Measurements from ENCODE around the gene TRPC1. TPM values are rescaled to one million over a fixed set of nuclear protein-coding genes. Genes with fewer than 3 reads are reported as not detected.
"Not testable (repeated sequence)": the region's sequence is repeated elsewhere in the genome, so short reads cannot be mapped to it uniquely, and the experiment has no call there.

TRPC1 gene
- polyA plus RNA-seq, 3 donors from 2014 or later, result not detected

- H3K4me3 Mint-ChIP-seq, result peak overlapping the region; percentile 78 to 83 (median 81)
- peaks cover 5 to 15% of the 10 kb centered on the region in 2 donors for H3K4me1 Mint-ChIP-seq
- H3K27ac Mint-ChIP-seq, result peak overlapping the region in 1 of 6 donors; percentile 48
- H3K27me3 Mint-ChIP-seq (ENCODE audit: low read depth in 3 of 3), result peaks cover 8 to 24% (median 24%) of the 10 kb centered on the region in 3 donors
- DNase-seq, result peak in 1 of 3 donors; percentile 13
- peaks cover 0 to 5% (median 0%) of the 10 kb centered on the region in 6 donors for H3K9me3 Mint-ChIP-seq
- H3K36me3 Mint-ChIP-seq, result no peaks in the 10 kb centered on the region
Measured at GRCh38 chr3:142724682-142725356, 985 bp downstream of the TRPC1 start.

DNA sequence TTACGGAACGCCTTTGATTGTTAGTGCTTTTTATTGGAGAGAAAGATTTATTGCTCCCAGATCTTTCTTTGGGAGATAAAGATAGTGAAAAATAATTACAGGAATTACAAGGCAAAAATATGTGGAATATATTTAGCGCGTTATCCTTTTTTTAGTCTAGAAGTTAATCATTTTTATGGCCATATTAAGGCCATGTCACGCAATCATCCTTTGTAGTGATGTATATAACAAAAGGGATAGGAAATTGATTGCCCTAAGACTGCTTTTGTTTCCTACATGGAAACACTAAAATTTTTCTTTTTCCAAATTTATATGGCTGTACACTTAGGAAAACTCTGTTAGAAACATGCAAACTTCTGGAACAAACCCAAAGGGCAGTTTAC lies 1.5 kb downstream of the TRPC1 start:
- no peaks in the 10 kb centered on the region for H3K36me3 Mint-ChIP-seq
- no peak overlapping the region for H3K27ac Mint-ChIP-seq
- H3K9me3 Mint-ChIP-seq, result peaks cover 0 to 4% (median 0%) of the 10 kb centered on the region in 6 donors
- H3K4me3 Mint-ChIP-seq, result peak overlapping the region; percentile 78 to 83 (median 81)
- H3K27me3 Mint-ChIP-seq (ENCODE audit: low read depth in 3 of 3), result peaks cover 8 to 24% (median 24%) of the 10 kb centered on the region in 3 donors
- peaks cover 5 to 15% of the 10 kb centered on the region in 2 donors for H3K4me1 Mint-ChIP-seq
- DNase-seq, result no peak

GRCh38 chr3:142726017-142726416 lies 2.2 kb downstream of the TRPC1 start:
- no peak overlapping the region for H3K4me3 Mint-ChIP-seq
- H3K4me1 Mint-ChIP-seq, result peaks cover 5 to 15% of the 10 kb centered on the region in 2 donors
- DNase-seq, result no peak
- peaks cover 0 to 3% (median 0%) of the 10 kb centered on the region in 6 donors for H3K9me3 Mint-ChIP-seq
- H3K27me3 Mint-ChIP-seq (ENCODE audit: low read depth in 3 of 3), result peaks cover 8 to 24% (median 20%) of the 10 kb centered on the region in 3 donors
- no peaks in the 10 kb centered on the region for H3K36me3 Mint-ChIP-seq
- H3K27ac Mint-ChIP-seq, result no peak overlapping the region

DNA sequence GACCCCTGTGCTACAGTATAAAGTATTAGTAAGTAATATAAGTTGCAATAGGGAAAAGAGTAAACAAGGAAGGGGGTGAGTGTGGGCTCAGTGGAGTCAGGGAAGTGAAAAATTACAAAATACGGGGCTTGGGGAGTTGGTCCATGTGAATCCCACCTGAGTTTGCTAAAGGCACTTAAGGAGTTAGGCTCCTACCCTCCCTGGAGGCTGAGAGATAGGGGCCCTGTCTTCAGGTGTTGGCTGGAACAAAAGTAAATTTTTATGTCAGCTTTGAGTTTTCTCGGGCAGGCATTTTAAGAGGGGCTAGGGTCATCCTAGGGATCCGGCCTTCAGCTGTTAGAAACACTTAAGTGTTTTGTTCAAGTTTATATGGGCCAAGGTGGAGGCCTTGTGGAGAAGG lies 8.2 kb downstream of the TRPC1 start:
- no peaks in the 10 kb centered on the region for H3K9me3 Mint-ChIP-seq
- no peak overlapping the region for H3K4me3 Mint-ChIP-seq
- peaks cover 2 to 3% (median 3%) of the 10 kb centered on the region in 3 donors for H3K27me3 Mint-ChIP-seq (ENCODE audit: low read depth in 3 of 3)
- DNase-seq, result no peak
- H3K27ac Mint-ChIP-seq, result no peak overlapping the region
- no peaks in the 10 kb centered on the region for H3K36me3 Mint-ChIP-seq
- no peaks in the 10 kb centered on the region for H3K4me1 Mint-ChIP-seq

DNA sequence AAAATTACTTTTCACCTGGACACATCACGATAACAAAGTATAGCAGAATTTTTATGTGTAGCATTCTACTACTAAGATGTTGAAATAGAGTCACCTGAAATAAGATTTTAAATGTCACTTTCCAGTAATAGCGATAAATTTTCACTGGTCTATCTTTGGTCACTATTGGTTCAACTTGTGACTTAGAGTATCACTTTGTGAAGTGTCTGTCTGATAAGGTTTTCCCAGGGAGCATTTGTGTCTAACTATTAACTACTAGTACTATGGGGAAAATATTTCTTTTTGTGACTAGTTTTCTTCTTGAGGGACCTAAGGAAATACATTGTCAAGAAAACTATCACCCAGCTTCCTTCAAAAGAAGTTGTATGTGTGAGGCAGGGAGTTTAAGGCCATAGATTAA lies 11.0 kb downstream of the TRPC1 start:
- no peak overlapping the region for H3K27ac Mint-ChIP-seq
- no peaks in the 10 kb centered on the region for H3K36me3 Mint-ChIP-seq
- H3K9me3 Mint-ChIP-seq, result no peaks in the 10 kb centered on the region
- no peak overlapping the region for H3K4me3 Mint-ChIP-seq
- H3K4me1 Mint-ChIP-seq, result no peaks in the 10 kb centered on the region
- no peak for DNase-seq
- peaks cover 0 to 6% (median 1%) of the 10 kb centered on the region in 3 donors for H3K27me3 Mint-ChIP-seq (ENCODE audit: low read depth in 3 of 3)

DNA sequence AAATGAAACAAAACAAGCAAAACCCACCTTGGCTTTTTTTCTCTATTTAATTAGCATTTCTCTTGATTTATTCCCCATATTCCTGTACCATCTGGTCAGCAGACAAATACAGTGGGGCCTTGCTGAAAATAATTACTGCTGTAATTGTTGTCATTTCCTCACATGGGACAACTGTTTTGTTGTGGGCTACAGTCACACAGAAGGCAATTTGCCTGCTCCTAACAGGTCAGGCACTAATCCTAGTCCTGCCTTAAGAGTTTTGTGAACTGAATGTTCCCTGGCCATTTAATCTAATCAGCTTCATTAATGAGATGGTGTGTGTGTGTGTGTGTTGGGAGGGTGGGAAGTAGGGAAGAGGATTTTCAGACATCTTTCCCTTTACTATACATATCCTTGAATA lies 11.6 kb downstream of the TRPC1 start:
- peaks cover 0 to 6% (median 1%) of the 10 kb centered on the region in 3 donors for H3K27me3 Mint-ChIP-seq (ENCODE audit: low read depth in 3 of 3)
- no peaks in the 10 kb centered on the region for H3K36me3 Mint-ChIP-seq
- no peak for DNase-seq
- no peaks in the 10 kb centered on the region for H3K9me3 Mint-ChIP-seq
- H3K4me1 Mint-ChIP-seq, result no peaks in the 10 kb centered on the region
- H3K27ac Mint-ChIP-seq, result no peak overlapping the region
- no peak overlapping the region for H3K4me3 Mint-ChIP-seq

GRCh38 chr3:142738396-142738795 lies 14.6 kb downstream of the TRPC1 start:
- Mint-ChIP-seq H3K4me1 (no peaks in the 10 kb centered on the region), H3K27me3 (ENCODE audit: low read depth in 3 of 3) (peaks cover 1 to 6% (median 2%) of the 10 kb centered on the region in 3 donors), H3K36me3 (no peaks in the 10 kb centered on the region), H3K4me3 (no peak overlapping the region), H3K27ac (no peak overlapping the region), H3K9me3 (no peaks in the 10 kb centered on the region)
- DNase-seq, result no peak

DNA sequence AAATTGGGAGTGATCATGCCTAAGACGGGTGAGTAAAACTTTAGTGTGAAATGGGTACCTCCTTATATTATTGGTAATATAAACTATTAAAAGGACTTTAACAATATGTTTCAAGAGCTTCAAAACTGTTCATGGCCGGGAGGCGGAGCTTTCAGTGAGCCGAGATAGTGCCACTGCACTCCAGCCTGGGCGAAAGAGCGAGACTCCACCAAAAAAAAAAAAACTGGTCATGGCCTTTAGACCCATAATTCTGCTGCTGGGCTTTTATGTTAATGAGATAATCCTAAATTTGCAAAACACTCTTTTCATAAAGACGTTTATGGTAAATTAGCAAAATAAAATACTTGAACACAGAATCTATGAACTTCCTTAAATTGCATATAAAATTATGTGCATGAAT lies 22.8 kb downstream of the TRPC1 start:
- Mint-ChIP-seq H3K4me1 (no peaks in the 10 kb centered on the region), H3K9me3 (peaks cover 0 to 6% (median 0%) of the 10 kb centered on the region in 6 donors), H3K36me3 (no peaks in the 10 kb centered on the region), H3K27ac (no peak overlapping the region), H3K4me3 (no peak overlapping the region), H3K27me3 (ENCODE audit: low read depth in 3 of 3) (peaks cover 0 to 4% (median 3%) of the 10 kb centered on the region in 3 donors)
- DNase-seq, result no peak

GRCh38 chr3:142750531-142750930 lies 26.7 kb downstream of the TRPC1 start:
- not testable (repeated sequence) for H3K9me3 Mint-ChIP-seq; H3K4me1 Mint-ChIP-seq; H3K27me3 Mint-ChIP-seq (ENCODE audit: low read depth in 3 of 3); DNase-seq; H3K4me3 Mint-ChIP-seq; H3K36me3 Mint-ChIP-seq; H3K27ac Mint-ChIP-seq

GRCh38 chr3:142752605-142753004 lies 28.8 kb downstream of the TRPC1 start:
- not testable (repeated sequence) for H3K27ac Mint-ChIP-seq; DNase-seq; H3K9me3 Mint-ChIP-seq; H3K36me3 Mint-ChIP-seq; H3K27me3 Mint-ChIP-seq (ENCODE audit: low read depth in 3 of 3); H3K4me1 Mint-ChIP-seq; H3K4me3 Mint-ChIP-seq

DNA sequence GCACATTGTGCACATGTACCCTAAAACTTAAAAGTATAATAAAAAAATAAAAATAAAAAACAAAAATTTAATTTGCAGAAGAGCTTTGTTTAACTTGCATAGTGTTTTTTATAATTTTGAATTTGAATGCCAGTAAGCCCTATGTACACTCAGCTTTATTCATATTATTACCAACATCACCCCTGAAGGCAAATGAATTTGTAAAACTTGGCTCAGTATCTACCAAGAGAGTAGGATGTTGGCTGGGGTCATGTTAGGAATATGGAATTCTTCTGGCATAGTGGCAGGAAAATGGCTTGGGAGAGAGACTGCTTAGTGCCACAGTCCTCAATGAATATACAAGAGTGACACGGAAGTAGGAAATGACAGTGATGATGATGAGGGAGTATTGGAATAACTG lies 30.7 kb downstream of the TRPC1 start:
- Mint-ChIP-seq H3K9me3 (peaks cover 0 to 6% (median 0%) of the 10 kb centered on the region in 6 donors), H3K36me3 (no peaks in the 10 kb centered on the region), H3K27ac (no peak overlapping the region), H3K4me3 (no peak overlapping the region), H3K27me3 (ENCODE audit: low read depth in 3 of 3) (peaks cover 0 to 8% (median 0%) of the 10 kb centered on the region in 3 donors), H3K4me1 (no peaks in the 10 kb centered on the region)
- DNase-seq, result no peak

DNA sequence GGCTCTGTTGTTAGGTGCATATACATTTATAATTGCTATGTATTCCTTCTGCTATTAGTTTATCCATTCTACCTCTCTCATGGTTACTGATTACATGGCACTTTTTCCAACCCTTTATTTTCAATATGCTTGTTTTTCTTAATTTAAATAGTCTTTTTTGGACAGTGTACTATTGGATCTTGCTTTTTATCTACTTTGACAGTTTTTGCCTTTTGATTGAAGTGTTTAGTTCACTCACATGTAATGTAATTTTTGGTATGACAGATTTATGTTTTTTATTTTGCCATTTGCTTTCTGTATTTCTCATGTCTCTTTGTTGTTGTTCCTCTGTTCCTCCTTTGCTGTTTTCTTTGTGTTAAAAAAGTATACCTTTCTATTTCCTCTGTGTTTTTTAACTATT lies 44.5 kb downstream of the TRPC1 start:
- Mint-ChIP-seq H3K36me3 (peaks cover 3 to 7% (median 4%) of the 10 kb centered on the region in 3 donors), H3K4me3 (no peak overlapping the region), H3K27me3 (ENCODE audit: low read depth in 3 of 3) (peaks cover 2 to 7% (median 5%) of the 10 kb centered on the region in 3 donors), H3K9me3 (peaks cover 4 to 21% (median 9%) of the 10 kb centered on the region in 6 donors), H3K4me1 (no peaks in the 10 kb centered on the region), H3K27ac (no peak overlapping the region)
- no peak for DNase-seq

GRCh38 chr3:142777927-142778326 lies 54.1 kb downstream of the TRPC1 start:
- no peaks in the 10 kb centered on the region for H3K4me1 Mint-ChIP-seq
- no peak overlapping the region for H3K27ac Mint-ChIP-seq
- peaks cover 0 to 6% (median 0%) of the 10 kb centered on the region in 3 donors for H3K27me3 Mint-ChIP-seq (ENCODE audit: low read depth in 3 of 3)
- no peak for DNase-seq
- peaks cover 0 to 5% (median under 1%) of the 10 kb centered on the region in 3 donors for H3K36me3 Mint-ChIP-seq
- no peaks in the 10 kb centered on the region for H3K9me3 Mint-ChIP-seq
- H3K4me3 Mint-ChIP-seq, result no peak overlapping the region

DNA sequence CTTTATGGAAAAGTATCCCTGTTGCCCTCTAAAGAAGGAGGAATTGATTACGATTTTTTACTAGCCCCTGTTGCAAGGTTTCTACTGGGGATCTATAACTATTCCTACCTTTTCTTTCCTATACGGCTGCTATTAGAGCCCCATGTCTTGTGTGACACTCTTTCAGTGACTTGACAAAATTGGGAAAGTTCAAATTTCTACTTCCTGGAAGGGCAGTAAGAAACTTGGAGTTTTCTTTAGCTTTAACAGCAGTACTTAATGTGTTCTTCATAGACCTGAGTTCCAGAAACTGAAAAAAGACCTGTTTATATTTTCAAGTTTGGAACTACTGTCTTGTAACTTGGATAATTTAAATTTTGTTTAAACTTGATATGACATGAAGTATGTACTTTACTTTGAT lies 54.7 kb downstream of the TRPC1 start:
- DNase-seq, result no peak
- H3K4me1 Mint-ChIP-seq, result no peaks in the 10 kb centered on the region
- H3K36me3 Mint-ChIP-seq, result no peaks in the 10 kb centered on the region
- H3K4me3 Mint-ChIP-seq, result no peak overlapping the region
- peaks cover 0 to 4% (median 0%) of the 10 kb centered on the region in 3 donors for H3K27me3 Mint-ChIP-seq (ENCODE audit: low read depth in 3 of 3)
- no peak overlapping the region for H3K27ac Mint-ChIP-seq
- H3K9me3 Mint-ChIP-seq, result no peaks in the 10 kb centered on the region

GRCh38 chr3:142779591-142779990 lies 55.8 kb downstream of the TRPC1 start:
- no peak overlapping the region for H3K4me3 Mint-ChIP-seq
- H3K27me3 Mint-ChIP-seq (ENCODE audit: low read depth in 3 of 3), result peaks cover 0 to 4% (median 0%) of the 10 kb centered on the region in 3 donors
- no peak for DNase-seq
- H3K9me3 Mint-ChIP-seq, result no peaks in the 10 kb centered on the region
- H3K27ac Mint-ChIP-seq, result no peak overlapping the region
- no peaks in the 10 kb centered on the region for H3K4me1 Mint-ChIP-seq
- H3K36me3 Mint-ChIP-seq, result no peaks in the 10 kb centered on the region

Data from immature natural killer cell (primary cell).